Measurements from ENCODE around the gene HOXA9. TPM values are rescaled to one million over a fixed set of nuclear protein-coding genes. Genes with fewer than 3 reads are reported as not detected.

The HOXA9 gene
- total and polyA plus RNA-seq, 10 donors: 0.46 to 3.0 (median 0.98) TPM

DNA sequence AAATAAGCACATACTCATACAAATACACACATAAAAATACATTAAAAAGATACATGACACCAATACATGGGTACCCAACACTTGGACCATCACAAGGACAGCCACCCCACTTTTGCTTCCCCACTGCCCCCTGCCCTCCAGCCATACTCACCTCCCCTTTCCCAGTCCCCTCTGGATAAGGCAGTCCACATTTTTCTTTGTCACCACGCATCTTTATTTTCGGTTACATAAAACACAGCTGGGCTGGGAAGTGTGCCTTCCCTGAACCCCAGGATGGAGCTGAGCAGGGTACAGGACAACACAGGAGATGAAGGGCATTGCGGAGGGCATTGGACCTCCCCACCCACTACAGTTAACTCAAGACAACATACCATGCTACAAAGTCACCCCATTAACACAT, 11.8 kb downstream of the HOXA9 start:
- intact Hi-C loops (cut with DNase I; ENCODE audit: low total_unique reads): no loop called here
- Histone ChIP-seq H3K9me3 (peaks cover 0 to 4% (median 0%) of the 10 kb centered on the region in 8 donors), H3K36me3 (no peaks in the 10 kb centered on the region), H3K4me3 (no peak overlapping the region), H3K4me1 (peaks cover 18 to 90% (median 70%) of the 10 kb centered on the region in 6 donors), H3K27me3 (replicated peaks in 1 of 7) (peaks cover 26 to 100% (median 98%) of the 10 kb centered on the region in 7 donors), H3K27ac (no peak overlapping the region)
- no peak for DNase-seq
- 76 to 86% (median 80%) methylated on average over 3 of the region's 3 CpGs for WGBS, 5 donors
- TF ChIP-seq, protein P1, sequence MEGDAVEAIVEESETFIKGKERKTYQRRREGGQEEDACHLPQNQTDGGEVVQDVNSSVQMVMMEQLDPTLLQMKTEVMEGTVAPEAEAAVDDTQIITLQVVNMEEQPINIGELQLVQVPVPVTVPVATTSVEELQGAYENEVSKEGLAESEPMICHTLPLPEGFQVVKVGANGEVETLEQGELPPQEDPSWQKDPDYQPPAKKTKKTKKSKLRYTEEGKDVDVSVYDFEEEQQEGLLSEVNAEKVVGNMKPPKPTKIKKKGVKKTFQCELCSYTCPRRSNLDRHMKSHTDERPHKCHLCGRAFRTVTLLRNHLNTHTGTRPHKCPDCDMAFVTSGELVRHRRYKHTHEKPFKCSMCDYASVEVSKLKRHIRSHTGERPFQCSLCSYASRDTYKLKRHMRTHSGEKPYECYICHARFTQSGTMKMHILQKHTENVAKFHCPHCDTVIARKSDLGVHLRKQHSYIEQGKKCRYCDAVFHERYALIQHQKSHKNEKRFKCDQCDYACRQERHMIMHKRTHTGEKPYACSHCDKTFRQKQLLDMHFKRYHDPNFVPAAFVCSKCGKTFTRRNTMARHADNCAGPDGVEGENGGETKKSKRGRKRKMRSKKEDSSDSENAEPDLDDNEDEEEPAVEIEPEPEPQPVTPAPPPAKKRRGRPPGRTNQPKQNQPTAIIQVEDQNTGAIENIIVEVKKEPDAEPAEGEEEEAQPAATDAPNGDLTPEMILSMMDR (IDR thresholded peaks at IDR 0.05 in 8 of 11, conservative IDR thresholded peaks at IDR 0.05 in 3 of 11): no peak
- TF ChIP-seq POLR2A (IDR thresholded peaks at IDR 0.05) (no peak), POLR2AphosphoS5 (IDR thresholded peaks at IDR 0.05) (no peak)

DNA sequence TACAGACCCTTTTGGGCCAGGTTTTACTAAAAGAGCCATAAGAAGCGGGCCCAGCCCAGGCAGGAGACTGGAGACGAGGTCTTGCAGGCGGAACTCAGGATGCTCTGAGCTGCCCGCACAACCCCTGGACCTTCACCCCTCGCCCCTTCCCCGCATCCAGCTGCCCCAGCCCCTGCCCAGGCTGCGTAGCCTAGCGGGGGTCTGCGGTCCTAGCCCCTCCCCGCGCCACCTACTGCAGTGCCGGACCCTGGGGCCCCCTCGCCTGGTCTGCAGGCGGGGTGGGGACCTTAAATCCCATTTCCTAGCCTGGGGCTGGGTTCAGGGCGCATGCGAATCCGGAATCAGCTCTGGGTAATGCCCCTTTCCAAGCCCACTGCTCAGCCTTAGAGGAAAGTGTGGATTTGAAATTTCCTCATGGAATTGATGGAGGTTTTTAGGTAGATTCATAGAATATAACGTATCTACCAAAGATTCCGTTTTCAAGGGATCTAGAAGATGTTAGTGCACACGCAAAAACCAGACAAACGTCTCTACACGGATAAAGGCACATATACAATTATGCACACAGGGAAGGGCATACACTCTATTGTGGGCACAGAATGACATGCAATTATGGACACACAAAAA, 12.4 kb downstream of the HOXA9 start:
- peak overlapping the region in 3 of 8 donors; percentile 8 to 68 (median 43) for H3K4me3 ChIP-seq
- 25 to 42% (median 32%) methylated on average over 11 to 22 of the region's 22 CpGs for WGBS, 5 donors
- intact Hi-C loops (cut with DNase I; ENCODE audit: low total_unique reads): no loop called here
- DNase-seq: peak; percentile 59
- H3K36me3 ChIP-seq: no peaks in the 10 kb centered on the region
- peaks cover 21 to 90% (median 73%) of the 10 kb centered on the region in 6 donors for H3K4me1 ChIP-seq
- H3K27me3 ChIP-seq (replicated peaks in 1 of 7): peaks cover 26 to 100% (median 98%) of the 10 kb centered on the region in 7 donors
- TF ChIP-seq POLR2AphosphoS5 (IDR thresholded peaks at IDR 0.05) (no peak), POLR2A (IDR thresholded peaks at IDR 0.05) (no peak)
- TF ChIP-seq, protein P1 (IDR thresholded peaks at IDR 0.05 in 8 of 11, conservative IDR thresholded peaks at IDR 0.05 in 3 of 11): no peak
- H3K27ac ChIP-seq: peak overlapping the region in 5 of 8 donors; percentile 30 to 69 (median 60)
- H3K9me3 ChIP-seq: peaks cover 0 to 4% (median 0%) of the 10 kb centered on the region in 8 donors

DNA sequence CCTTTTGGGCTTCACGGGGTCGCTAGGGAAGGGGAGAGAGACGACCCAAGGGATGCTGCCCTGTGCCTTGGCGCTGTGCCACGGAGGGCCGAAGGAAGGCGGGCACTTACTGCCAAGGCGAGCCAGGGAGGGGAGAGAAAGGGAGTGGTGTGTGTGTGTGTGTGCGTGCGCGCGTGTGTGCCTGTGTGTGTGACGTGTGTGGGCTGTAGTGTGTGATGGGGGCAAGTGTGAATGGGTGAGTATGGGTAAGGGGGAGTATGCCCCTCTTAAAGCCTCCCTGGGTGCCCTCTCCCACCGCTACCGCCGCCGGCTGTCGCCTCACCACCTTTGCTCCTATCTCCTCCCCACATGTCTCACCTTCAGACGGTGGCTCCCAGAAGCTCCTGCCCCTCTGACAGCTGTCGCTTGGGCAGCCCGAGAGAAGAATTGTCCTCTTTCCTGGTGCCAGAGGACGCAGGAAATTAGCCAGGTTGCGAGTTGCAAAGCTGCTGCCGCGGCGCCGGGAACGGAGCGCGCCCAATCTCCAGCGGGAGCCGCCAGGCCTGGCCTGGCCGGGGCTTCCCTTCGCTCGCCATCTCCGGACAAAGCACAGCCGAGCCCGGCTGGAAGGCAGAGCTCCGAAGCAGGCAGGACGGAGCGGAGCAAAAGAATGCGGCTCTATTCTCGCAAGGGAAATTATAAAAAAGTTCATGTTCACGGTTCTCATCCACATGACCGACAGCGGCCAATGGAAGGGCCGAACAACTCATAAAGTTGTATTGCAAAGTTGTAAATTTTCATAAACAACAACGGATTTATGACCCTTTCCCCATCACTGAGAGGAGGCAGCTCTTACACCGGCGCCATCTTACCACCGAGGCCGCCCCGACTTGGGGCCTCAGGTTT, 13.2 kb downstream of the HOXA9 start, which contains the start of gene HOXA3:
HOXA3 (minus strand) TSS at position 653 of the 885 bp plus-strand sequence. CDS start 41,943 bp downstream, outside the sequence.
- H3K27me3 ChIP-seq (replicated peaks in 1 of 7): peaks cover 26 to 100% (median 98%) of the 10 kb centered on the region in 7 donors
- intact Hi-C loops (cut with DNase I; ENCODE audit: low total_unique reads): no loop called here

More for the DNA sequence above, 13.2 kb downstream of the HOXA9 start, which contains the start of gene HOXA3:
- TF ChIP-seq, protein P1 (IDR thresholded peaks at IDR 0.05 in 8 of 11, conservative IDR thresholded peaks at IDR 0.05 in 3 of 11): no peak
- TF ChIP-seq POLR2A (IDR thresholded peaks at IDR 0.05): no peak
- peak; percentile 30 to 54 (median 42) for TF ChIP-seq POLR2AphosphoS5 (IDR thresholded peaks at IDR 0.05)
- peak; percentile 76 for DNase-seq
- Histone ChIP-seq H3K27ac (peak within 1 kb of the TSS in 7 of 8 donors; percentile 30 to 69 (median 60)), H3K4me1 (peaks cover 27 to 90% (median 76%) of the 10 kb centered on the region in 6 donors), H3K4me3 (peak within 1 kb of the TSS in 7 of 8 donors; percentile 28 to 68 (median 43)), H3K36me3 (no peaks in the 10 kb centered on the region), H3K9me3 (peaks cover 0 to 4% (median 0%) of the 10 kb centered on the region in 8 donors)
- whole genome bisulfite sequencing, 5 donors: 3 to 8% (median 6%) methylated on average over 48 to 53 of the region's 53 CpGs
